HG03066 (cell line): Measurements from ENCODE around the gene SUSD2.
"Not testable (repeated sequence)": the region's sequence is repeated elsewhere in the genome, so short reads cannot be mapped to it uniquely, and the experiment has no call there.

Experiments
- ATAC-seq: cut with Tn5 transposase; IDR thresholded peaks from one replicate; pipeline ENCODE4 v1.9.1; 2021; ENCODE audit warnings: low read depth; ENCODE audit not compliant: unreplicated experiment

The SUSD2 gene

DNA sequence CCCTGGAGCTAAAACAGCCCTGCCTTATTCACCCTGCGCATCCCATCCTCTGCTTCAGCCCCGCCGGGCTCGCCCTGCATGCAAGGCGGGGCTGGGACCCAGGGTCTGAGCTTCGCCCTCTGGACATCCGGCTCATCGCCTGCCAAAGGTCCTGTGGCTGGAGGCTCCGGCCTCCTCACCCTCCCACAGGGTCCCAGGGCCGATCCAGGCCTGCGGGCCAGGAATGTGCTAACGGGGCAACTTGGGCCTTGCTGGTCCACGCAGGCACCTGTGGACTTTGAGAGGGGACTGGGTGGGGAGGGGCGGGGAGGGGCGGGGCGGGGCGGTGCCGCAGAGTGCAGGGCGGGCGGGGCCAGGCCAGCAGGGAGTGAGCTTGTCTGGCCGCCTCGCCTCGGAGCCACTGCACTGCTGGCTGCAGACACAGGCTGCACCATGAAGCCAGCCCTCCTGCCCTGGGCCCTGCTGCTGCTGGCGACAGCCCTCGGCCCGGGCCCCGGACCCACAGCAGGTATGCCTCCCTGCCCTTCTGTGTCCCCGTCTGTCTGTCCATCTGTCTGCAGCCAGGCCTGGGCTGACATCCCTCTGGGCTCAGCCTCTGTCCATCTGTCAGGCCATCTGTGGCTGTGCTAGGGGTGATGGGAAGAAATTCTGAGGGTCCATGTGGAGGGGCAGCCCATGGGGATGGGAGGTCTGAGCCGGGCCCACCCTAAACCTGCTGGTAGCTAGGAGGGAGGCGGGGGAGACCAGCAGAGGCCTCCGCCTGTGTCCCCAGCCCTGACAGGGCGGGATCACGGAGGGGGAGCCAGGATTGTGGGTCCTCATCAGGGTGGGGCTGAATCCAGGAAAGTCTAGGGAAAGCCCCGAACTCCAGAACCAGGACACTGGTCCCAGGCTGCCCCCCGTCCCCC is at the start of gene SUSD2:
TSS of gene SUSD2 (plus strand) at position 400 of the 908 bp plus-strand sequence. CDS start at position 433, 33 bp downstream.
- ATAC-seq = no peak

GRCh38 chr22:24133187-24133965 is 47.9 kb upstream of the SUSD2 start:
- no peak for ATAC-seq

DNA sequence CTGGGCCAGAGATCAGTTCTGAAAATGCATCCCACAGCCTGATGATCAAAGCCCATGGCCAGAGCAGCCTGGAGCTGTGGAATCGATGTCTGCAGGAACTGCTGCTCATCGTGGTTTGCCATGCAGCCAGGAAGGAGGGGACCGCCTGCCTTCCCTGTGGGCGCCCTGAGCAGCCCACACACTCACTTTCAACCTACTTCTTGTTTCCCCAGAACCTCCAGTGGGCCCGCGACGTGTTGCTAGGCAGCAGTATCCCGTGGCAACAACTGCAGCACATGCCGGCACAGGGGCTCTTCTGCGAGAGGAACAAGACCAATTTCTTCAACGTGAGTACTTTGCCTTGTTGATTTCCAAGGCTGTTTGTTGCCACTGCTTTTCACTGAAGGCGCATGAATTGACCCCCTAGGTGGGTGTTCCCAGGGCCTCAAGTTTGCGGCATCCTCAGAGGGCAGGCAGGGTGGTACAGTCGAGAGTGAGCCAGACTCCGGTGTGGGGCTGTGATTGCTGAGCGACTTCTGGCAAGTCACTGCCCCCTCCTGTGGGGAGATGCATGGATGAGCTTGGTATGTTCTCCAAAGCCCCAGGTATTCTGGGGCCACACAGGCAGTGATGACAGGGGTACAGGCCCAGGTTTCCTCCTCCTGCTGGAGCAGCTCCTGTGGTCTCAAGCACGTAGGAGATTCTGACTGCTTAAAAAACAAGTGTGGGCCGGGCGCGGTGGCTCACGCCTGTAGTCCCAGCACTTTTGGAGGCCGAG is 47.0 kb upstream of the SUSD2 start:
- no peak for ATAC-seq

DNA sequence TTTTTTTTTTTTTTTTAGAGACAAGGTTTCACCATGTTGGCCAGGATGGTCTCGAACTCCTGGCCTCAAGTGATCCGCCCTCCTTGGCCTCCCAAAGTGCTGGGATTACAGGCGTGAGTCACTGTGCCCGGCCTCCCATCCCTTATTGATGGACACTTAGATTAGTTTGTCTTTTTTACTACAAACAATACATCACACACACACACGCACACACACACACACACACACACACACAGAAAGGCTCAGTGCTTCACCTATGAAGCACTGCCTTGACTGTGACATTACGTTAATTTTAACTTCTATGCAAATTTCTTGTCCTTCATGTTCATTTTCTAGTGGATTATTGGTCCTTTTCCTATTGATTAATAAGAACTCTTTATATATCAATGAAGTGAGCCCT is 44.8 kb upstream of the SUSD2 start:
- not testable (repeated sequence) for ATAC-seq

DNA sequence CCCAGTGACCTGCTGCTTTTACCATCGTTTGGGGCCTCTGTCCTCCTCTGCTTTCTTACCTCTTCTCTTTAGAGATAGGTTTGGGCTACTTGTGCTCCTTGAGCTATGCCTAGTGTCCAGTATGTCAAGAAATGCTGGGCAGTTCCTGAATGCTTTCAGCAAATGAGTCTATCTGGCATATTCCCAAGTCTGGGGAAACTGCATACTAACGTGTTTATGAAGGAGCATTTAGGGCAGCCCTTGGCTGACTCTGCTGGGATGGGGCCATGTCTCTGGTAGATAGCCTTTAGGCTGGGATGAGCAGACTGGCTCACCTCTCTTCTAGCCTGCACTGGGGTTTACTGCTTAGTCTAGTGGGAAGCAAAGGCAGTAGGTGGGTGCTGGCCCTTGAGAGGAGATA is 43.7 kb upstream of the SUSD2 start:
- no peak for ATAC-seq

DNA sequence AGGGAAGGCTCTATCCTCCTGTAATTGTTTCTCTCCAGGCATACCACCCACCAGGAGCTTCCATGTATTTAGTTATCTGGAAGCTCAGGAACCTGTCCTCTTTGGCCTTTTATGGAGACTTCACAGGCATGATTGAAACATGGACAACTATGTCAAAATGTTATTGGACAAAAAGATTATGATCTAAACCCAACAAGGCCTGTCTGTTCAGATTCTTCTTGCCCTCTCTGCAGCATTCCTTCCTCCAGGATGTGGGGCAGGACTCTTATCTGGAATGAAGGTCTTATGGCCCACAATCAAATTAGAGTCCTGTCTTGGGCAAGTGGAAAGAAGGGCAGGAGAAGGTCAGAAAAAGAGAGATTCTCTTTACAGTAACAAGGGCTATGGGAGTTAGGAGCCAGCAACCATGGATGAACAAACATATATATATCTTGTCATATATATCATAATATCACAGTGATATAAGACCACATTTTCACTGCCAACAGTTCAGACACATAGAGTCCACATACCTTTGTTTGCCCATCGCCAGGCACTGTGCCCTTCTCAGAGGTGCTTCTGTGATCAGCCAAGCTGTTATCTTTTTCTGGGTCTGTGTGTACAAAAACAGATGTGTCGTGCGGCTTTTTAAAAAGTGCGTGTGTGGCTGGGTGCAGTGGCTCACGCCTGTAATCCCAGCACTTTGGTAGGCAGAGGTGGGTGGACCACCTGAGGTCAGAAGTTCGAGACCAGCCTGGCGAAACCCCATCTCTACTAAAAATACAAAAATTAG is 42.5 kb upstream of the SUSD2 start:
- no peak for ATAC-seq

- no peak for ATAC-seq
Observed at GRCh38 chr22:24140357-24140756, 40.9 kb upstream of the SUSD2 start.

DNA sequence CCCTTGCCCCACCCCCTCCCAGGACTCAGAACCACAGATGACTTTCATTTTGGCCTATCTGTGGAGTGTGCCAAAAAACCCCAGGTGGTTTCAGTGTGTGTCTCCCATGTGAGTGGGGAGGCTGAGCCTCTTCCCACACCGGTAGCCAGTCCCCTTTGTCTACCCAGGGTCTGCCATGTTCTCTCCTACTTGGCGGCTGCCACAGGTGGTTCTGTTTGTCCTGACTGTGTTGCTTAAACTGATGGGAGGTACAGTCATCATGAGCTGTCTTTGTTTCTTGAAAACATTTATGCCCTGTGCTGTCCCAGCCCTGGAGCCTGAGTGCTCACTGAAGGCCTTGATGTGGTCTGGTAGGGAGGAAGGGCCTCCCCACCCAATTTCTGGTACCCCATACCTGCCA is 39.7 kb upstream of the SUSD2 start:
- ATAC-seq = no peak

GRCh38 chr22:24142241-24142640 is 39.0 kb upstream of the SUSD2 start:
- ATAC-seq = no peak

DNA sequence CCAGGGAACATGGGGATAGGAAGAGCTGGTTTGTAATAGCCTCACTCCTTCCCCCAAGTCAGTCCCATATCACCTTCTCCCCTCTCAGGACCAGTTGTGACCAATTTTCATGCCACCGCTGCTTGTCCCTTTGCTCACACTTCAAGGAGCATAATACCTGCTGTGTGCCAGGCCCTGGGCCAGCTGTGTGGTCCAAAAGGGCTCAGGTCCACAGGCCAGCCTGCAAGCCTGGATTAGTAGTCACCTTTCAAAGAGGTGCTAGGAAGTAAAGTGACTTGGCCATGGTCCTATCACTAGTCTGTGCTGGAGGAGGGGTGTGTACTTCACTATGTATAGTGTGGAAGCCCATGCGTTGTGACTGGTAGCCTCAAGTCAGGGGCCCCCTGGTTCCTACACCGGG is 38.5 kb upstream of the SUSD2 start:
- ATAC-seq = no peak

- ATAC-seq = no peak
Observed at GRCh38 chr22:24144056-24144777, 37.1 kb upstream of the SUSD2 start.

DNA sequence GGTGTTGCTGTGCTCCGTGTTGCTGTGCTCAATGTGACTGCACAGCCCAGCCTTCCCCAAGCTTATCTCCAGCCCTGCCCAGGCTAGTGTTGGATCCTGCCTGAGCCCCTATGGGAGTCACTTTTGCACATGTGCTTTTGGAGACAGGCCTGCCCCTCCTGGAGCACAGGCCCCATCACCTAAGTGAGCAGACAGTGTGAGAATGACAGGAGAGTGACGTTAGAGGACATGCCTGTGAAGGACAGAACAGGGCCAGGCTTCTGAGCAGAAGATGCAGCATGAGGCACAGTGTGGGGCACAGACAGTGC is 36.6 kb upstream of the SUSD2 start:
- ATAC-seq = no peak

DNA sequence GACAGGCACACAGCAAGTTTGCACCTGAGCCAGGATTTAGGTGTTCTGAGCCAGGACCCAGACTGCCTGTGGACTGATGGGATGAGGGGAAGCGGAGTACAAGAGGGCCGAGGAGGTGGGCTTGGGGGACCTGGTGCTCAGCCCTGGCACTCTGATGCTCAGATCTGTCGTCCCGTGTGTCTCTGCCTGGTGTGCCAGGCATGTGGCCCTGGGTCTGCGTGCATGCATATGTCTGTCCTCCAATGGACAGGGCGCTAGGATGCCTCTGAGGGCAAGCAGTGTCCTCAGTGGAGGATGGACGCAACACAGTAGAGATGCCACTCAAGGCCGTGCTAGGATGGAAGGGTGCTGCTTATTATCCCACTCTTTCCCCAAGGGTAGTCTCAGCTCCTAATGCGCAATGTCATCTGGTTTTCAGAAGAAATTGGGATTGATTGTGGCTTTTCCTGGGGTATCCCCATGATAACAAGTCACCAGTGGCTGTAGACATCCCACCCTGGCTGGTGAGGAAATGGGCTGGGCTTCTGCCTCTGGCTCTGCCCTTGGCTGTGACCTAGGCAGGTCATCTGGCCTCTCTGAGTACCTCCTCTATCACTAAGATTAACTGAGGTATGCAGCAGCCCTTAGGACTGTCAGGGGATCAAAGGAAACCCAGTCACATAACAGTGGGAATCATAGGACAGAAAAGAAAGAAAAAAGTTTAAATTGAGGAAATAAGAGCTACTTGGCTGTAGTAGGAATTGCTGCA is 35.7 kb upstream of the SUSD2 start:
- ATAC-seq = no peak

GRCh38 chr22:24146194-24146616 is 35.1 kb upstream of the SUSD2 start:
- ATAC-seq = no peak

DNA sequence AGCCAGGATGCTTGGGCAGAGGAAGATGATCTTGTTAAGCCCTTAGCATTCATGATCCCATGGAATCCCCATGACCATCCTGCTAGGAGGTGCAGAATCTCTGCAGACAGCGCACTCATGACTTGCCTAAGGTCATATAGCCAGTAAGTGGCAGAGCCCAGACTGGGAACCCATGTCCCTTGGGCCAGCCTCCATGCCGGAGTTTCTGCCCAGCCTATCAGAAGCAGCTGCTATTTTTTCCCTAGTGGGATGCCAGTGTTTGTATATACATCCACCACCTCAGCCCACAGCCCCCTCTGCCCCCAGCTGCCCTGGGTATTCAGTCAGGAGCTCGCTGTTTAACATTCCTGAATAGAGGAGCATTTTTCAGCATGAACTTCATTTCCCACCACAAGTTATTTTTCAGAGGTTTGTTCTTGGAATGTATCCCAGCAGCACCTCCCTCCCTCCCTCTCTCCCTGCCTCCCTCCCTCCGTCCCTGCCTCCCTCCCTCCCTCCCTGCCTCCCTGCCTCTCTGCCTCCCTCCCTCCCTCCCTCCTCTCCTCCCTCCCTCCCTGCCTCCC is 34.4 kb upstream of the SUSD2 start:
- no peak for ATAC-seq

DNA sequence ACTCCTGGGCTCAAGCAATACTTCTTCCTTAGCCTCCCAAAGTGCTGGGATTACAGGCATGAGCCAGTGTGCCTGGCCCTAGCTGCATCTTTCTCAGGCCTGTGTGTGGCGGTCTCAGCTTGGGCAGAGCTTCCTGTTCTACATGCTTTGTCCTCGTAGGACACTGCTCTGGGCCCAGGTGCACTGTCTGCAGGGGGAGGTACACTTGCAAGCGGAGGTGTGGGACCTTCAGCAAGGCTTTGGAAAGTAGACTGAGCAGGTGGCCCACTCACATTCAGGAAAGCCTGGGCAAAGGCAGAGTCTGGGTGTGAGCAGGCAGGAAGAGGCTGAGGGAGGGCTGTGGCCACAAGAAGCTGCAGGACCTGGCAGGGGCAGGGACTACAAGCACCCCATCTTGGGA is 33.6 kb upstream of the SUSD2 start:
- ATAC-seq = no peak

- no peak for ATAC-seq
Observed at GRCh38 chr22:24148266-24149197, 32.8 kb upstream of the SUSD2 start.

DNA sequence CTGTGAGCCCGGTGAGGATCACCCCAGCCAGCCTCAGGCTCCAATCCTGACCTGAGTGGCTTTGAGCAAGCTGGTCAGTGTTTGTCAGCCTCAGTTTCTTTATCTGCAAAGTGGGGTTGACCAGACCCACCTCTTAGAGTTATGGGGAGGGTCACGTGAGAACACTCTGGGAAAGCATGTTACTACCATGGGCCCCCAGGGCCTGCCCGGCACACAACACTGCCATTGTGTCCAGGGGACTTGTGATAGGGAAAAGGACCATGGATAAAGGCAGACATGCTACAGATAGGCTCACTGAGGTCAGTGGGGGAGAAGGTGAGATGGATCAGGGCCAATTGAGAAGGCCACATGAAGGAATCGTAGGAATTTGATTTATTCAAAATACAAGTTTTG is 32.1 kb upstream of the SUSD2 start:
- no peak for ATAC-seq
